ENCODE measurements around the gene ATP9B. TPM values are rescaled to one million over a fixed set of nuclear protein-coding genes. Genes with fewer than 3 reads are reported as not detected.

The ATP9B gene
- total and polyA plus RNA-seq, 2 experiments from 2014 or later: 8.5 to 12.8 TPM

GRCh38 chr18:79385326-79385707 lies 316.1 kb downstream of the ATP9B start:
- no peak for TF ChIP-seq EZH2phosphoT487 (IDR thresholded peaks at IDR 0.05; ENCODE audit: insufficient read depth, low read depth)
- no peak for TF ChIP-seq EZH2 (IDR thresholded peaks at IDR 0.05; ENCODE audit: insufficient read depth, poor library complexity, severe bottlenecking)
- peaks cover 12% of the 10 kb centered on the region for H3K27me3 ChIP-seq (replicated peaks; ENCODE audit: insufficient read depth)
- H3K36me3 ChIP-seq (ENCODE audit: low read depth): no peaks in the 10 kb centered on the region
- no peak overlapping the region for H3K9ac ChIP-seq
- H2AFZ ChIP-seq: no peak overlapping the region
- no peaks in the 10 kb centered on the region for H3K4me1 ChIP-seq (ENCODE audit: insufficient read depth)
- no peaks in the 10 kb centered on the region for H3K9me2 ChIP-seq (ENCODE audit: insufficient read depth)
- H3K4me2 ChIP-seq (ENCODE audit: unreplicated experiment): no peak overlapping the region
- no peaks in the 10 kb centered on the region for H3F3A ChIP-seq (ENCODE audit: insufficient read depth)
- no peaks in the 10 kb centered on the region for H3K9me3 ChIP-seq (ENCODE audit: low read depth)
- in situ Hi-C loops (cut with MboI): no loop called here
- DNase-seq: no peak
- H3K4me3 ChIP-seq: no peak overlapping the region
- H3K79me2 ChIP-seq (ENCODE audit: insufficient read depth): no peaks in the 10 kb centered on the region
- 67 to 69% methylated on average over 15 of the region's 17 CpGs for WGBS, 2 experiments (ENCODE audit: low coverage in 1 of 2, low lambda C conversion rate in 2 of 2, missing lambda C conversion rate in 2 of 2)
- H4K20me1 ChIP-seq (ENCODE audit: insufficient read depth): no peaks in the 10 kb centered on the region
- H3K27ac ChIP-seq: no peak overlapping the region

- TF ChIP-seq EZH2phosphoT487 (IDR thresholded peaks at IDR 0.05; ENCODE audit: insufficient read depth, low read depth) (no peak), EZH2 (IDR thresholded peaks at IDR 0.05; ENCODE audit: insufficient read depth, poor library complexity, severe bottlenecking) (no peak)
- WGBS, 2 experiments (ENCODE audit: low coverage in 1 of 2, low lambda C conversion rate in 2 of 2, missing lambda C conversion rate in 2 of 2): 53 to 55% methylated on average over 21 of the region's 21 CpGs
- Histone ChIP-seq H3K4me2 (ENCODE audit: unreplicated experiment) (no peak overlapping the region), H3K4me3 (no peak overlapping the region), H3K79me2 (ENCODE audit: insufficient read depth) (no peaks in the 10 kb centered on the region), H4K20me1 (ENCODE audit: insufficient read depth) (no peaks in the 10 kb centered on the region), H2AFZ (no peak overlapping the region), H3K36me3 (ENCODE audit: low read depth) (no peaks in the 10 kb centered on the region), H3K27me3 (replicated peaks; ENCODE audit: insufficient read depth) (peaks cover 12% of the 10 kb centered on the region), H3F3A (ENCODE audit: insufficient read depth) (no peaks in the 10 kb centered on the region), H3K9me3 (ENCODE audit: low read depth) (no peaks in the 10 kb centered on the region), H3K9ac (no peak overlapping the region), H3K9me2 (ENCODE audit: insufficient read depth) (no peaks in the 10 kb centered on the region), H3K27ac (no peak overlapping the region), H3K4me1 (ENCODE audit: insufficient read depth) (no peaks in the 10 kb centered on the region)
- in situ Hi-C loops (cut with MboI): no loop called here
- DNase-seq: no peak
Observed at GRCh38 chr18:79385708-79386341, 316.6 kb downstream of the ATP9B start.

- no peaks in the 10 kb centered on the region for H3K36me3 ChIP-seq (ENCODE audit: low read depth)
- H3K9me3 ChIP-seq (ENCODE audit: low read depth): no peaks in the 10 kb centered on the region
- no peaks in the 10 kb centered on the region for H3F3A ChIP-seq (ENCODE audit: insufficient read depth)
- H4K20me1 ChIP-seq (ENCODE audit: insufficient read depth): no peaks in the 10 kb centered on the region
- H3K4me1 ChIP-seq (ENCODE audit: insufficient read depth): no peaks in the 10 kb centered on the region
- H3K4me2 ChIP-seq (ENCODE audit: unreplicated experiment): no peak overlapping the region
- no peaks in the 10 kb centered on the region for H3K9me2 ChIP-seq (ENCODE audit: insufficient read depth)
- H3K9ac ChIP-seq: no peak overlapping the region
- no peak for DNase-seq
- in situ Hi-C loops (cut with MboI): no loop called here
- no peak overlapping the region for H2AFZ ChIP-seq
- TF ChIP-seq EZH2 (IDR thresholded peaks at IDR 0.05; ENCODE audit: insufficient read depth, poor library complexity, severe bottlenecking) (no peak), EZH2phosphoT487 (IDR thresholded peaks at IDR 0.05; ENCODE audit: insufficient read depth, low read depth) (no peak)
- H3K79me2 ChIP-seq (ENCODE audit: insufficient read depth): no peaks in the 10 kb centered on the region
- WGBS, 2 experiments (ENCODE audit: low coverage in 1 of 2, low lambda C conversion rate in 2 of 2, missing lambda C conversion rate in 2 of 2): 82 to 83% methylated on average over 11 to 13 of the region's 14 CpGs
- H3K27ac ChIP-seq: no peak overlapping the region
- H3K27me3 ChIP-seq (replicated peaks; ENCODE audit: insufficient read depth): peaks cover 12% of the 10 kb centered on the region
- H3K4me3 ChIP-seq: no peak overlapping the region
Observed at GRCh38 chr18:79386547-79386946, 317.4 kb downstream of the ATP9B start.

GRCh38 chr18:79387214-79387613 lies 318.0 kb downstream of the ATP9B start:
- H3K79me2 ChIP-seq (ENCODE audit: insufficient read depth): no peaks in the 10 kb centered on the region
- TF ChIP-seq EZH2phosphoT487 (IDR thresholded peaks at IDR 0.05; ENCODE audit: insufficient read depth, low read depth) (no peak), EZH2 (IDR thresholded peaks at IDR 0.05; ENCODE audit: insufficient read depth, poor library complexity, severe bottlenecking) (no peak)
- H3K9me3 ChIP-seq (ENCODE audit: low read depth): no peaks in the 10 kb centered on the region
- H3K9ac ChIP-seq: no peak overlapping the region
- DNase-seq: no peak
- in situ Hi-C loops (cut with MboI): no loop called here
- no peaks in the 10 kb centered on the region for H3K9me2 ChIP-seq (ENCODE audit: insufficient read depth)
- H3K27me3 ChIP-seq (replicated peaks; ENCODE audit: insufficient read depth): peaks cover 12% of the 10 kb centered on the region
- H3K27ac ChIP-seq: no peak overlapping the region
- H3K4me1 ChIP-seq (ENCODE audit: insufficient read depth): no peaks in the 10 kb centered on the region
- H3K4me3 ChIP-seq: no peak overlapping the region
- H2AFZ ChIP-seq: no peak overlapping the region
- H3K36me3 ChIP-seq (ENCODE audit: low read depth): no peaks in the 10 kb centered on the region
- no peak overlapping the region for H3K4me2 ChIP-seq (ENCODE audit: unreplicated experiment)
- no peaks in the 10 kb centered on the region for H3F3A ChIP-seq (ENCODE audit: insufficient read depth)
- H4K20me1 ChIP-seq (ENCODE audit: insufficient read depth): no peaks in the 10 kb centered on the region
- WGBS, 2 experiments (ENCODE audit: low coverage in 1 of 2, low lambda C conversion rate in 2 of 2, missing lambda C conversion rate in 2 of 2): 63 to 67% methylated on average over 6 of the region's 6 CpGs

Measured in GM23248 (cell line).